SJSA1 (cell line): ENCODE results near the gene LRR1. TPM values are rescaled to one million over a fixed set of nuclear protein-coding genes. Genes with fewer than 3 reads are reported as not detected.
"Not testable (repeated sequence)": the region's sequence is repeated elsewhere in the genome, so short reads cannot be mapped to it uniquely, and the experiment has no call there.

Source experiments
- DNase-seq, 2 experiments: peaks; one replicate each; pipeline ENCODE4 v3.0.0-alpha.2; 2015 to 2020; ENCODE audit warnings: low spot score in 2 of 2, low read depth in 1 of 2
- H3K27ac ChIP-seq: fragments of 250-450 bp; sonication (Bioruptor Pico); 2 replicates; pipeline ENCODE4 v1.5.1; 2020; ENCODE audit warnings: mild to moderate bottlenecking, moderate library complexity
- H3K27me3 ChIP-seq: fragments of 250-450 bp; sonication (Bioruptor Pico); replicated peaks from 2 replicates; pipeline ENCODE4 v1.5.1; 2020; ENCODE audit warnings: mild to moderate bottlenecking, moderate library complexity
- H3K36me3 ChIP-seq: fragments of 250-450 bp; sonication (Bioruptor Pico); 2 replicates; pipeline ENCODE4 v1.5.1; 2020; ENCODE audit warnings: mild to moderate bottlenecking
- H3K4me1 ChIP-seq: fragments of 250-450 bp; sonication (Bioruptor Pico); replicated peaks from 2 replicates; pipeline ENCODE4 v1.6.1; 2021; ENCODE audit warnings: mild to moderate bottlenecking
- H3K4me3 ChIP-seq: fragments of 250-450 bp; sonication (Bioruptor Pico); 2 replicates; pipeline ENCODE4 v1.5.1; 2020; ENCODE audit warnings: mild to moderate bottlenecking
- H3K9me3 ChIP-seq: fragments of 250-450 bp; sonication (Bioruptor Pico); replicated peaks from 2 replicates; pipeline ENCODE4 v1.5.1; 2020; ENCODE audit warnings: mild to moderate bottlenecking
- total RNA-seq: library from RNA; depleted of rRNA; stranded (reverse); fragments of >200 nt; shearing (Covaris generic); gene quantifications from 2 replicates; pipeline ENCODE4 v1.2.3, GENCODE V29; 2014

Gene LRR1
- total RNA-seq, 1 experiment from 2014 or later: 46.7 TPM

DNA sequence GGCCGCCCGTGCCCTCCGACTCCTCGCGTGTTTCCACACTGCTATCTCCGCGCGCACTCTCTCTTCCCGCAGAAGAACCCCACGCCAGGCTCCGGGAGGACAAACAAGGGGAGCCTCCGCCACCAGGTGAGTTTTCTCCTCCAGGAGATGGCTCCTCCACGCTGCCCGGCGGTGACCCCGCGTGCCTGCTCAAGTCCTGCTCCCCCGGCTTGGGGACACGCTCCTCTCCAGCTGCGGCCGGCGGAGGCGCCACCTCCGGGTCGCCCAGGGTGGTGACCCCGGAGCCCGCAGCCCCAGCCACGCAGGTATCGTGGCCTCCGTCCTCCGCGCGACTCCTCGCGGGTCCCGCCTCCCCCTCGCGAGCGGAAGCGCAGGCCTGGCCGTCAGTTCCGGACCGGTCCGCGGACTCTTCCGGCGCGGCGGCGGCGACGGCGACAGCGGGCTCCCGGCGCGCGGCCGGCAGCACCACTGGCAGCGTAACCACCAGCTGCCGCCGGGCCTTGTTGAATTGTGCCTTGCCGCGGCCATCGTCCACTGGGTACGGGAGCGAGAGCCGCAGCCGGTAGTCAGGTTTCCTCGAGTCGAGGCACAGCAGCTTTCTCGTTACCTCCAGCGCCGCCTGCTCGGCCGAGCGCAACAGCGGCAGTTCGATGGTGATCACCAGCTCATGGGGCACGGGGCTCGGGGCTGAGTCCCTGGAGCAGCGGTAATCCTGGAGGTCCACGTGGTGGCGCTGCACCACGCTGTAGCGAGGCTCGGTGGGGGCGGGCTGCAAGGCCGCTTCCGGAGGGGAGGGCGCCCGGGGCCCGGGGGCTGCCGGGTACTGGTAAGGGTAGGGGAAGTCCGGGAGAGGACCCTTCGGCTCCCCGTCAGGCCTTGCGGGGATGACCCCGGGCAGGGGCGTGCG is 35.2 kb downstream of the LRR1 start:
- Histone ChIP-seq H3K4me1 (peaks cover 12% of the 10 kb centered on the region), H3K27ac (peak overlapping the region; percentile 64), H3K27me3 (no peaks in the 10 kb centered on the region), H3K9me3 (no peaks in the 10 kb centered on the region), H3K36me3 (peaks cover 29% of the 10 kb centered on the region), H3K4me3 (peak overlapping the region; percentile 78)
- DNase-seq: peak; percentile 91 to 93

DNA sequence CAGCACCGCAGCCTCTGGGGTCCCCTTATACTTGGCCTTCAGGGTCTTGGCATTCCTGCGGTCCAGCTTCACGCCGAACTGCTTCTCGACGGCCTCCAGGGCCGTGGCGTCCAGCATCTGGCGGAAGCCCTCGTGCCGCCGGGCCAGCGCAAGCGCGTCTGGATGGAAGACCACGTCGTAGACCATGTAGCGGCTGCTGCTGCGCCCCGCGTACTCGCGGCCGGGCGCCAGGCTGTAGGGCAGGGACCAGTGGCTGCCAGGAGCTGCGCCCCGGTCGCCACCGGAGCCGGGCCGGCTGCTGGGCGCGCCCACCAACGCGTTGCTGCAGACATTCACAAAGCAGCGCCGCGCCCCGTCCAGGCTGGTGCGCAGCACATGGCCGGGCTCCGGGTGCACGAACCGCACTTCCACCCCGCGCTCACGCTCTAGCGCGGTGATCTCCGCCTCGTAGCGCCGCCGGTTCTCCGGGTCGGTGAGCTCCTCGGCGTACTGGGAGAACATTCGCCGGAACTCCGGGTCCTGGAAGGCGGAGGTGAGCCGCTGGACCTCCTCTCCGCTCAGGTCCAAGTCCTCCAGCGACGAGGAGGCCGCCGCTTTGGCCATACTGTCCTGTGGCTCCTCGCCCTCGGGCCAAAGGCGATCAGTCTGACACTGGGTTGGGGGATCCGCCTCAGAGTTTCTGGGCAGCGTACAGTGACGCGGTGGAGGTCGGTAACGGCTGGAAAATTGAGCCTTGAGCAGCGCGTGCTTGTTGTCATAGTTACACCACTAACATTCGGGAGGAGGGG is 36.0 kb downstream of the LRR1 start, which contains the start of gene DNAAF2:
DNAAF2 (minus strand) TSS at position 698 of the 788 bp plus-strand sequence; CDS start at position 603, 95 bp downstream.
- peak within 1 kb of the TSS; percentile 64 for H3K27ac ChIP-seq
- peak; percentile 63 to 91 for DNase-seq
- no peaks in the 10 kb centered on the region for H3K27me3 ChIP-seq
- peaks cover 36% of the 10 kb centered on the region for H3K36me3 ChIP-seq
- H3K4me3 ChIP-seq: peak within 1 kb of the TSS; percentile 78
- no peaks in the 10 kb centered on the region for H3K9me3 ChIP-seq
- peaks cover 12% of the 10 kb centered on the region for H3K4me1 ChIP-seq

DNA sequence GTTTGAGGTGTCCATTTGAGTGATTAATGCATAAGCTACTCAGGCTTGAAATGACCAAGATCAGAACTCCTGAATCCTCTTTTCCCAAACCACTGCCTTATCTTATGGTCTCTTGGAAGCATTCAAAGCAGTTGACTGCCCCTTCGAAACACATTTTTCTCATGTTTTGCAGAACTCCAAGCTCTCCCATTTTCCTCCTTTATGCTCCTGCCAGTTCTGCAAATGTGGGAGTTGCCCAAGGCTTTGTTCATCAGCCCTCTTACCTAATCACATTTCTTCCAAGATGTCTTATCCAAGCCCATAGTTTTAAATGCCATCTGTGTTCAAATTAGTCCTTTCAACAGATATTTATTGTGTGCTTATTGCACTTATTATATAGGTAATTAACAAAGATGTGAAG is 38.1 kb downstream of the LRR1 start:
- Histone ChIP-seq H3K27me3 (no peaks in the 10 kb centered on the region), H3K36me3 (peaks cover 49% of the 10 kb centered on the region), H3K4me1 (peaks cover 12% of the 10 kb centered on the region), H3K9me3 (no peaks in the 10 kb centered on the region), H3K4me3 (no peak overlapping the region), H3K27ac (no peak overlapping the region)
- DNase-seq: no peak

DNA sequence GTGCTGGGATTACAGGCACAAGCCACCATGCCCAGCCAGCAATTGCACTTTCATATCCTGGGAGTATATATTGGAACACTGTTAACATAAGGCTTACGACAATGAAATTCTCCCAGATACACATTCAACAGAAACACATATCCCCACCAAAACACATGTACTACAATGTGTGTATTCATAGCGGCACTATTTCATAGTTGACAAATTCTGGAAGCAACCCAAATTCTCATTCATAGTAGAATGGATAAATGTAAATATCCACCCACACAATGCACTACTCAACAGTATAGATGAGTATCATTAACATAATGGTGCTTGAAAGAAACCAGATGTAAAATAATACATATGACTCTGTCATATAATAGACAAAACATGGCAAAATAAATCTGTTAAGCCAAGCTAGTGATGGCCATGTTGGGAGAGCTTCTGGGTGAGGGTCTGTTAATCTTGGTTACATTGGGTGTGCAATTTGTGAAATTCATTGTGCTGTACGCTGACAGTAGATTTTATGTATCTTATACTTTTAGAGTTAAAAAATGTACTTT is 38.9 kb downstream of the LRR1 start:
- DNase-seq: no peak
- Histone ChIP-seq H3K27me3 (no peaks in the 10 kb centered on the region), H3K4me1 (peaks cover 12% of the 10 kb centered on the region), H3K4me3 (no peak overlapping the region), H3K9me3 (no peaks in the 10 kb centered on the region), H3K27ac (no peak overlapping the region), H3K36me3 (peaks cover 49% of the 10 kb centered on the region)

DNA sequence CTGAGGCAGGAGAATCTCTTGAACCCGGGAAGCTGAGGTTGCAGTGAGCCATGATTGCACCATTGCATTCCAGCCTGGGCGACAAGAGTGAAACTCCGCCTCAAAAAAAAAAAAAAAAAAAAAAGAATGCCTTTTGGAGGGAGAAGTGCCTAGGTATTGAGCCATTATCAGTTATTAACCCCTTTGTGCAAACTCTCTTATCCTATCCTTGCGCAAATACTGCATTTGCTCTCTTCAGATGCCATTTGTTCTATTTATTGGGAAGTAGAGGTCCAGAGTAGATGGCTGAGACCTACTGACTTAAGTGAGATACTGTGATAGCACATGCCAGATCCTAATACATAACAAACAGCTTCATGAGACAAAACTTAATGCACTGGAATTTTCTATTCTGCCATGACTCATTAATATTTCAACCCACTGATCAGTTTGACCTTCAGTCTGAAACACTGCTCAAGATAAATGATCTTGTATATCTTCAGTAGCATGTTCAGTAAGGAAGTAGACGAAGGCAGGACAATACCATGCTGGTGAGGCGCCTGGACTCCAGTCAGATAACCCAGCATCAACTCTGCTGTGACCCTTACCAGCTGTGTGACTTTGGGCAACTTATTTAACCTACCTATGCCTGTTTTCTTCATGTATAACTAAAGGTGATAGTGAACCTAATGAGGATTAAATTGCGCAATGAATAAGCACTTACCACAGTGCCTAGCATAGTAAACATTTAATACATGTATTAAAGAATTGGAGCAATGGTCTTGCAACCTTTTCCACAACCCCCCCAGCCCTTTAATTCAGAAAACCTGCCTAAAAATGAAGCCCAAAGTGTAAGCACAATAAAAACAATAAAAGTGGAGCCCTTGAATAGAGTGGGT is 42.0 kb downstream of the LRR1 start:
- no peak for DNase-seq
- no peak overlapping the region for H3K27ac ChIP-seq

DNA sequence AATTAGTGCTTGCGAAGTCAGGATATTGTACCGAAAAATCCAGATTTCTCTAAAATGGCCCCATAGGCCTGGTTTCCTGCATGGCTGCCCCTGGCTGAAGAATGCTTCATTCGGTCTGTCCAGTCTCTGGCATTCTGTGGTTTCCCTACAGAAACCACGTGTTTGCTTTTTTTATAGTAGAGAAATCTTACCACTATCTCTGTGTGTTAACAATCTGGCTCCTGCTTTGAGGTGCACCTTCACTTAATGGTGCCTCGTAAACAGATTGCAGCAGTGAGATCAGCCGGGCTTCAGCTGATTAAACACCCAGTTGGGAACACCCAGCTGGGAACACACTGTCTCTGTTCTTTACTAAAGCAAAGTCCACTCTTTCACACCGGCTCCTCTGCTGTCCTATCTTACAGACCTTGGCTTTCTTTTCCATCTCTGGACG is 43.0 kb downstream of the LRR1 start:
- DNase-seq: peak in 1 of 2 experiments; percentile 2
- H3K27ac ChIP-seq: no peak overlapping the region
- H3K9me3 ChIP-seq: no peaks in the 10 kb centered on the region
- H3K4me1 ChIP-seq: no peaks in the 10 kb centered on the region; the same call in 1 of the 2 replicates
- H3K27me3 ChIP-seq: no peaks in the 10 kb centered on the region
- H3K36me3 ChIP-seq: peaks cover 41% of the 10 kb centered on the region
- H3K4me3 ChIP-seq: no peak overlapping the region

More for the DNA sequence above, 42.0 kb downstream of the LRR1 start:
- Histone ChIP-seq H3K27me3 (no peaks in the 10 kb centered on the region), H3K9me3 (no peaks in the 10 kb centered on the region), H3K4me3 (no peak overlapping the region), H3K36me3 (peaks cover 43% of the 10 kb centered on the region), H3K4me1 (peaks cover 7% of the 10 kb centered on the region)

DNA sequence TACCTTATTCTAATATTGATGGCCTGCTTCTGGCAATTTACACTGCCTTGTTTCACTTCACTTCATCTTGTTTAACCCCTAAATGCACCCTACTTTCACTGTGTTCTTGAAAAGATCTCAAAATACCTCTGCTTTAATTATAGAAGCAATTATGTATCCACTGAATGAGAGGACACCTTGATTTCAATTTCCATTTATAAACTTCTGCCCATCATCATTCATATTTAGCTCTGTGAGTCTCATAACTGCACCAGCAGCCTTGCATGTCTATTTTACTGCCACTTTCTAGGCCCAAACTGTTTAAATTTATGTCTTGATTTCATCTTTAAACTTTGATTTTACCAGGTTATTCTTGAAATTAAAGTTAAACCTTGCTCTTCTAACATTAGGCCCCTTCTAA is 43.4 kb downstream of the LRR1 start:
- no peak for DNase-seq
- Histone ChIP-seq H3K36me3 (peaks cover 42% of the 10 kb centered on the region), H3K9me3 (no peaks in the 10 kb centered on the region), H3K27ac (no peak overlapping the region), H3K4me3 (no peak overlapping the region), H3K27me3 (no peaks in the 10 kb centered on the region), H3K4me1 (no peaks in the 10 kb centered on the region; the same call in 1 of the 2 replicates)

DNA sequence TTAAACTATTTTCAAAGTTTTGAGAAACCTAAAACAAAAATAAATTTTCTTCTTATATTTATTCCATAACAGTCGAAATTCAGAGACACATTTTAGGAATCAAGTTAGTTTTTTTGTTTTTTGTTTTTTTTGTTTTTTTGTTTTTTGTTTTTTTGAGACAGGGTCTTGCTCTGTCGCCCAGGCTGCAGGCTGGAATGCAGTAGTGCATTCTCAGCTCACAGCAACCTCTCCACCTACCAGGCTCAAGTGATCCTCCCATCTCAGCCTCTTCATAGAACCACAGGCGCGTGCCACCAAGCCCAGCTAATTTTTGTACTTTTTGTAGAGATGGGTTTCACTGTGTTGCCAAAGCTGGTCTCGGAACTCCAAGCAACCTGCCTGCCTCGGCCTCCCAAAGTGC is 54.8 kb downstream of the LRR1 start:
- Histone ChIP-seq H3K36me3 (peaks cover 4% of the 10 kb centered on the region), H3K4me3 (no peak overlapping the region), H3K4me1 (no peaks in the 10 kb centered on the region), H3K27me3 (no peaks in the 10 kb centered on the region), H3K27ac (no peak overlapping the region), H3K9me3 (no peaks in the 10 kb centered on the region)
- DNase-seq: no peak

DNA sequence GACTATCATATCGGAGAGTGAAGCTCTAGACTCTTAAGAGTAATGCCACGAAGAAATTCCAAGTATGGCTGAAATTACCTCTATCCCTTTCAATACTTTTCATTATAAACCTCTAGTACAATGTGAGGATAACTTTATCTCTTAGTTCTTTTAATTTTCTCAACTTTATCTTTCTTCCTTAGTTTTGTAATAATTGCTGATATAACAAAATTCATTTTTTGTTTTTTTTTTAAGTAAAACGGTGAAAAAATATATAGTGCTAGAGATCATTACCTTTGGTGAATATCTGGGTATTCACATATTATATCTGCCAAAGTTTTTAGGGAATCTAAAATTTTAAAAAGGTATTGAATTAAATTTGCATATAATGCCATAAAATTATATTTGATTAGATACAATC is 55.8 kb downstream of the LRR1 start:
- no peak for DNase-seq
- H3K9me3 ChIP-seq: no peaks in the 10 kb centered on the region
- H3K27ac ChIP-seq: no peak overlapping the region
- H3K4me1 ChIP-seq: no peaks in the 10 kb centered on the region
- no peak overlapping the region for H3K4me3 ChIP-seq
- no peaks in the 10 kb centered on the region for H3K27me3 ChIP-seq
- peaks cover 7% of the 10 kb centered on the region for H3K36me3 ChIP-seq

DNA sequence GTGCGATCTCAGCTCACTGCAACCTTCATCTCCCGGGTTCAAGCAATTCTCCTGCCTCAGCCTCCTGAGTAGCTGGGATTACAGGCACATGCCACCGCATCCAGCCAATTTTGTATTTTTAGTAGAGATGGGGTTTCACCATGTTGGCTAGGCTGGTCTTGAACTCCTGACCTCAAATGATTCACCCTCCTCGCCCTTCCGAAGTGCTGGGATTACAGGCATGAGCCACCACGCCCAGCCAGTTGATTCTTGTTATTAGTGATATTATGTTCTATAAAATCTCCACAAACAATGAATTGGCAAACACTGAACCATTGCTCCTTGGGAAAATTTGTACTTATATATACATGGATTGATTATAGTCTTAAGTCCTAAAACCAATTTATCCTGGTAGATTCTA is 58.8 kb downstream of the LRR1 start:
- H3K4me1 ChIP-seq, H3K36me3 ChIP-seq, H3K27ac ChIP-seq, H3K27me3 ChIP-seq, H3K9me3 ChIP-seq, DNase-seq, H3K4me3 ChIP-seq: not testable (repeated sequence)

DNA sequence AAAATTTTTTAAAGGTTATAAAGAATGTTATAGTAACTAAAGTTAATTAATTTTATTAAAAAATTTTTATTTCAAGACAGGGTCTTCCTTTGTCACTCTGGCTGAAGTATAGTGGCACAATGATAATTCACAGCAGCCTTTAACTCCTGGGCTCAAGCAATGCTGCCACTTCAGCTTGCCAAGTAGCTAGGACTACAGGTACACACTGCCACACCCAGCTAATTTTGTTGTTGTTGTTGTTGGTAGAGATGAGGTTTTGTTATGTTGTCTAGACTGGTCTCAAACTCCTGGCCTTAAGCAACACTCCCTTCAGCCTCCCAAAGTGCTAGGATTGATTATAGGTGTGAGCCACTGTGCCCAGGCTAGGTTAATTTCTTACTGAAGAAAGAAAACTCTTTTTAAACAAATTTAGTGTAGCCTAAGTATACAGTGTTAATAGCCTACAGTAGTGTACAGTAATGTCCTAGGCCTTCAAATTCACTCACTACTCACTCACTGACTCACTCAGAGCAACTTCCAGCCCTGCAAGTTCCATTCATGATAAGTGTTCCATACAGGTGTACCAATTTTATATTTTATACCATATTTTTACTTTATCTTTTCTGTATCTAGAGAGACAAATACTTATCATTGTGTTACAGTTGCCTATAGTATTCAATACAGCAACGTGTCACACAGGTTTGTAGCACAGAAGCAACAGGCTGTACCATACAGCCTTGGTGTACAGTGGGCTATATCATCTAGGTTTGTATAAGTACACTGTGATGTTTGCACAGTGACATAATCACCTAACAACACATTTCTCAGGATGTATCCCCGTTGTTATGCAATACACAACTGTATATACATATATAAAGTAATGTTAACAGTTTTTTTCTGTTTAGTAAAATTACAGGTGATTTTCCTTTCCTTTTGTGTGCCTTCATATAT is 61.1 kb downstream of the LRR1 start:
- Histone ChIP-seq H3K27ac (no peak overlapping the region), H3K36me3 (peaks cover 8% of the 10 kb centered on the region; the same call in 1 of the 2 replicates), H3K27me3 (no peaks in the 10 kb centered on the region), H3K9me3 (no peaks in the 10 kb centered on the region), H3K4me3 (no peak overlapping the region), H3K4me1 (no peaks in the 10 kb centered on the region)
- DNase-seq: no peak
